Suprapubic skin (tissue), 4 donors: ENCODE data around the gene TRIM51. TPM values are rescaled to one million over a fixed set of nuclear protein-coding genes. Genes with fewer than 3 reads are reported as not detected.
"Not testable (repeated sequence)": the region's sequence is repeated elsewhere in the genome, so short reads cannot be mapped to it uniquely, and the experiment has no call there.

Source experiments
- DNase-seq, 2 donors: peaks; one replicate each; pipeline ENCODE4 v3.0.0-alpha.2; 2019; ENCODE audit warnings: low spot score in 2 of 2
- H3K27ac ChIP-seq: fragments of 200-600 bp; sonication (generic); one replicate; pipeline ENCODE4 v1.5.1; 2019
- H3K27me3 ChIP-seq: fragments of 200-600 bp; sonication (generic); one replicate; pipeline ENCODE4 v1.5.1; 2019
- H3K36me3 ChIP-seq: fragments of 200-600 bp; sonication (generic); one replicate; pipeline ENCODE4 v1.5.1; 2019
- H3K4me1 ChIP-seq: fragments of 200-600 bp; sonication (generic); one replicate; pipeline ENCODE4 v1.5.1; 2019
- H3K4me3 ChIP-seq: fragments of 200-600 bp; sonication (generic); one replicate; pipeline ENCODE4 v1.5.1; 2019; ENCODE audit warnings: mild to moderate bottlenecking
- H3K9me3 ChIP-seq: fragments of 200-600 bp; sonication (generic); one replicate; pipeline ENCODE4 v1.5.1; 2019
- EP300 ChIP-seq: sonication (generic); formaldehyde crosslinking; IDR thresholded peaks from one replicate; pipeline ENCODE4 v1.6.1; 2017; ENCODE audit warnings: antibody characterized with exemption
- POLR2A ChIP-seq, 2 donors: fragments of 450-650 bp; IDR thresholded peaks; one replicate each; pipeline ENCODE4 v1.6.1; 2017; ENCODE audit warnings: antibody characterized with exemption in 2 of 2, mild to moderate bottlenecking in 2 of 2, moderate library complexity in 2 of 2
- POLR2AphosphoS5 ChIP-seq, 3 donors: sonication (generic); formaldehyde crosslinking; IDR thresholded peaks; one replicate each; pipeline ENCODE4 v1.6.1; 2017; ENCODE audit warnings: antibody characterized with exemption in 3 of 3
- WGBS: methylation state at CpG from one replicate; pipeline ENCODE4 v1.1.5; 2018; 5-methylcytosine and 5-hydroxymethylcytosine counted together
- total RNA-seq, 4 donors: library from RNA; depleted of rRNA; stranded (reverse); fragments of >200 nt; gene quantifications; one replicate each; pipeline ENCODE4 v1.1.0, GENCODE V29; 2016
- TF ChIP-seq, protein P1 (sequence below), 2 donors: fragments of 200-600 bp in 1 of 2; fragments of 450-650 bp in 1 of 2; sonication (generic) in 1 of 2; IDR thresholded peaks; one replicate each; pipeline ENCODE4 v1.5.1; 2016 to 2019; ENCODE audit warnings: antibody characterized with exemption in 2 of 2, mild to moderate bottlenecking in 1 of 2, moderate library complexity in 1 of 2

TRIM51 gene
- total RNA-seq: not detected

DNA sequence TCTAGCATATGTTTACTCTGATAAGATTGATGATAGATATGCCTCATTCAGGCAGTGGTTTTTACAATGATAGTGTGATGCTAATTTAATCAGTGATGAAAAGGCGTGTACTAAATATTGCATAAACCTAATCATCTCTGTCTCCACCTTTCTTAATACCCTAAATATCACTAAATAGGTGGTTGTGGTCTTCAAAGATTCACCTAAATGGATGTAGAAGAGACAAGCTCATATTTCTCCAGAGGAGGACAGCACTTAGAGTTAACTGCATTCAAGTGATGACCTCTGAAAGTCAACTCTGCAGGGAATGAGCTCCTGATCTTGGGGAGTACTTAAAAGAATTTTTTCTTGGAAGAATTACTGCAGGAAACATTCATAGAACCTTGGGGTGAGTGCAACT, at the start of gene TRIM51:
TSS of gene TRIM51 (plus strand) at position 301 of the 400 bp plus-strand sequence. CDS start 2,132 bp downstream, outside the sequence.
- WGBS: 86% methylated on average over 1 of the region's 1 CpG
- not testable (repeated sequence) for DNase-seq, H3K4me1 ChIP-seq, H3K27ac ChIP-seq, H3K36me3 ChIP-seq, H3K27me3 ChIP-seq, H3K9me3 ChIP-seq, H3K4me3 ChIP-seq

- TF ChIP-seq POLR2A (IDR thresholded peaks at IDR 0.05) (no peak), POLR2AphosphoS5 (IDR thresholded peaks at IDR 0.05) (no peak), EP300 (no peak)
- TF ChIP-seq, protein P1, sequence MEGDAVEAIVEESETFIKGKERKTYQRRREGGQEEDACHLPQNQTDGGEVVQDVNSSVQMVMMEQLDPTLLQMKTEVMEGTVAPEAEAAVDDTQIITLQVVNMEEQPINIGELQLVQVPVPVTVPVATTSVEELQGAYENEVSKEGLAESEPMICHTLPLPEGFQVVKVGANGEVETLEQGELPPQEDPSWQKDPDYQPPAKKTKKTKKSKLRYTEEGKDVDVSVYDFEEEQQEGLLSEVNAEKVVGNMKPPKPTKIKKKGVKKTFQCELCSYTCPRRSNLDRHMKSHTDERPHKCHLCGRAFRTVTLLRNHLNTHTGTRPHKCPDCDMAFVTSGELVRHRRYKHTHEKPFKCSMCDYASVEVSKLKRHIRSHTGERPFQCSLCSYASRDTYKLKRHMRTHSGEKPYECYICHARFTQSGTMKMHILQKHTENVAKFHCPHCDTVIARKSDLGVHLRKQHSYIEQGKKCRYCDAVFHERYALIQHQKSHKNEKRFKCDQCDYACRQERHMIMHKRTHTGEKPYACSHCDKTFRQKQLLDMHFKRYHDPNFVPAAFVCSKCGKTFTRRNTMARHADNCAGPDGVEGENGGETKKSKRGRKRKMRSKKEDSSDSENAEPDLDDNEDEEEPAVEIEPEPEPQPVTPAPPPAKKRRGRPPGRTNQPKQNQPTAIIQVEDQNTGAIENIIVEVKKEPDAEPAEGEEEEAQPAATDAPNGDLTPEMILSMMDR (IDR thresholded peaks at IDR 0.05): no peak
- Histone ChIP-seq H3K9me3 (no peaks in the 10 kb centered on the region), H3K36me3 (no peaks in the 10 kb centered on the region), H3K27ac (no peak within 1 kb of the TSS), H3K4me1 (no peaks in the 10 kb centered on the region), H3K27me3 (no peaks in the 10 kb centered on the region), H3K4me3 (no peak within 1 kb of the TSS)
- 39% methylated on average over 3 of the region's 3 CpGs for WGBS
- DNase-seq: no peak
These were observed 44.6 kb upstream of the TRIM51 start, which contains the start of gene OR5D16 for GRCh38 chr11:55838452-55838851. OR5D16 (plus strand) TSS chr11:55838752; CDS start chr11:55838752, 0 bp downstream.

GRCh38 chr11:55847453-55847852, 35.6 kb upstream of the TRIM51 start:
- Histone ChIP-seq H3K9me3 (peaks cover 5% of the 10 kb centered on the region), H3K27ac (no peak overlapping the region), H3K36me3 (no peaks in the 10 kb centered on the region), H3K4me3 (no peak overlapping the region), H3K27me3 (no peaks in the 10 kb centered on the region), H3K4me1 (no peaks in the 10 kb centered on the region)
- DNase-seq: no peak
- 42% methylated on average over 2 of the region's 2 CpGs for WGBS
- TF ChIP-seq EP300 (no peak), POLR2A (IDR thresholded peaks at IDR 0.05) (no peak), POLR2AphosphoS5 (IDR thresholded peaks at IDR 0.05) (no peak)
- TF ChIP-seq, protein P1 (IDR thresholded peaks at IDR 0.05): no peak

DNA sequence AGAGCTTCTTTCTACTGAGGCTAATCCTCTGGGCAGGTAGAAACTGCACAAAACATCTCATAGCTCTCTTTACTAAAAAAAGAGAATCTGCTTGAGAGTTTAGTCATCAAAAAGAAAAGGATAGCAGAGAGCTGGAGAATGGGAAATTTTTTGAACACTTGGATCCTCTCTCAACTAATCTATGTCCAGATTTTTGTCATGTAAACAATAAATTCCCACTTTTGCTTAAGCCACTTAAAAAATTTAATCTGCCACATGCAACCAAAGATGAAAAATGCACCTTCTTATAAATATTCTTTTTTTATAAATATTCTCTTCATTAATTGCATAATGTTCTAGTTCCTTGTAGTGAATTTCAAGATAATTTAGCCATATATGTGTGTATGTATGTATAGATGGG, 34.1 kb upstream of the TRIM51 start:
- no peaks in the 10 kb centered on the region for H3K36me3 ChIP-seq
- peaks cover 5% of the 10 kb centered on the region for H3K9me3 ChIP-seq
- H3K27me3 ChIP-seq: no peaks in the 10 kb centered on the region
- no peak overlapping the region for H3K4me3 ChIP-seq
- DNase-seq: no peak
- no peak overlapping the region for H3K27ac ChIP-seq
- TF ChIP-seq POLR2AphosphoS5 (IDR thresholded peaks at IDR 0.05) (no peak), EP300 (no peak), POLR2A (IDR thresholded peaks at IDR 0.05) (no peak)
- no peaks in the 10 kb centered on the region for H3K4me1 ChIP-seq

GRCh38 chr11:55852141-55852540, 31.0 kb upstream of the TRIM51 start:
- Histone ChIP-seq H3K4me1 (no peaks in the 10 kb centered on the region), H3K36me3 (no peaks in the 10 kb centered on the region), H3K27ac (no peak overlapping the region), H3K9me3 (no peaks in the 10 kb centered on the region), H3K27me3 (no peaks in the 10 kb centered on the region), H3K4me3 (no peak overlapping the region)
- 73% methylated on average over 1 of the region's 1 CpG for WGBS
- TF ChIP-seq POLR2A (IDR thresholded peaks at IDR 0.05) (no peak), POLR2AphosphoS5 (IDR thresholded peaks at IDR 0.05) (no peak), EP300 (no peak)
- TF ChIP-seq, protein P1 (IDR thresholded peaks at IDR 0.05): no peak
- DNase-seq: no peak

- H3K4me1 ChIP-seq: no peaks in the 10 kb centered on the region
- 23% methylated on average over 1 of the region's 1 CpG for WGBS
- no peak overlapping the region for H3K27ac ChIP-seq
- H3K27me3 ChIP-seq: no peaks in the 10 kb centered on the region
- no peak for DNase-seq
- no peak overlapping the region for H3K4me3 ChIP-seq
- no peak for TF ChIP-seq POLR2AphosphoS5 (IDR thresholded peaks at IDR 0.05)
- no peak for TF ChIP-seq EP300
- TF ChIP-seq, protein P1 (IDR thresholded peaks at IDR 0.05): no peak
- no peak for TF ChIP-seq POLR2A (IDR thresholded peaks at IDR 0.05)
- no peaks in the 10 kb centered on the region for H3K9me3 ChIP-seq
- no peaks in the 10 kb centered on the region for H3K36me3 ChIP-seq
These were observed 28.4 kb upstream of the TRIM51 start for GRCh38 chr11:55854704-55855103.

- DNase-seq, H3K36me3 ChIP-seq, H3K9me3 ChIP-seq, H3K4me3 ChIP-seq, H3K27ac ChIP-seq, H3K27me3 ChIP-seq, H3K4me1 ChIP-seq: not testable (repeated sequence)
- 76% methylated on average over 4 of the region's 4 CpGs for WGBS
These were observed 15.7 kb upstream of the TRIM51 start for GRCh38 chr11:55867354-55867753.

- DNase-seq, H3K4me3 ChIP-seq, H3K4me1 ChIP-seq, H3K9me3 ChIP-seq, H3K36me3 ChIP-seq, H3K27ac ChIP-seq, H3K27me3 ChIP-seq: not testable (repeated sequence)
- 60% methylated on average over 1 of the region's 33 CpGs for WGBS
These were observed 10.4 kb upstream of the TRIM51 start for GRCh38 chr11:55872731-55873130.

DNA sequence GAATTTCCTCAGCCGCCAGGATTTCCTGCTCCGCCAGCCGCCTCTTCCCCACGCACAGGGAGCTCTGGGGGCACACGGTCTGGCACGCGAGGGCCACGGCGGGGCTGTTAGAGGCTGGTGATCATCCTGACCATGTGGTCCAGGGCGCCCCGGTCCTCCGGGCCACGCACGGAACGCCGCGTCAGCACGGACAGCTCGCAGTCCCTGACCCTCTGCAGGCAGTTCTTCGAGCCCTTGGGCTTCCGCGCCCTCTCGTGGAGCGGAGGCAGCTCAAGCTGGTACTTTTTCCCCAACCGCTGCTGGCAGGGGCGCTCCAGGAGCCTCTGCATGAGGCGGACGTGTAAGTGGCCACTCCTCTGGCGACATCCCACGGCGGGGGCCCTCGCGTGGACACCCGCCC, 10.0 kb upstream of the TRIM51 start:
- not testable (repeated sequence) for H3K4me1 ChIP-seq, H3K4me3 ChIP-seq, H3K9me3 ChIP-seq, DNase-seq, H3K27me3 ChIP-seq, H3K27ac ChIP-seq, H3K36me3 ChIP-seq
- 51% methylated on average over 11 of the region's 34 CpGs for WGBS

GRCh38 chr11:55884995-55885394, 1.9 kb downstream of the TRIM51 start:
- not testable (repeated sequence) for DNase-seq, H3K27me3 ChIP-seq, H3K27ac ChIP-seq, H3K36me3 ChIP-seq, H3K4me1 ChIP-seq, H3K9me3 ChIP-seq, H3K4me3 ChIP-seq
- WGBS: 85% methylated on average over 4 of the region's 4 CpGs
